ENCODE results near the gene FAM221A. TPM values are rescaled to one million over a fixed set of nuclear protein-coding genes. Genes with fewer than 3 reads are reported as not detected.

FAM221A gene
- total RNA-seq, 1 experiment from 2014 or later = 8.4 TPM

DNA sequence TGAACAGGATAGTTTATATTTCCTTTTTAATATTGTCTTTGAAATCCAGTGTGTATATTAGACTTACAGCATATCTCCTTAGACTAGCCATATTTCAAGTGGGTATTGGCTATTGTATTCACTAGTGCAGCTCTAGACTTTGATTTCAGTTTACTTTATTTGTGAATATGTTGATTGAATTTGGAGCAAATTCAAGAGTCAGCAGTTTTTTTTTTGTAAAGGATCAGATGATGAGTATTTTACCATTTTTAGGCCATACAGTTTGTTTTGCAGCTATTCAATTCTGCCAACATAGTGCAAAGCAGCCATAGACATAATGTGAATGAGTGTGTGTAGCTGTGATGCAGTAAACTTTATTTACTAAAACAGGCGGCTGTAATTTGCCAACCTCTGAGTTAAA lies 34.6 kb downstream of the FAM221A start:
- BruUV-seq (replicated peaks) = no TSS peak
- ChIA-PET CTCF (interaction anchor here (0.8 kb wide), 1 partner anchor 143 kb away, joined by 3 read pairs; no protein-coding TSS in a partner anchor), POLR2A (no interaction called here)
- in situ Hi-C loops (cut with HindIII; ENCODE audit: low pct_unique_long_range_greater_than_20kb, low sequenced_read_pairs) (no loop called here), intact Hi-C loops (cut with micrococcal nuclease; ENCODE audit: unreplicated experiment) (loop anchor here (10.0 kb wide), 1 partner anchor 440 kb away; no protein-coding TSS in a partner anchor)
- DNase-seq (ENCODE audit: low read depth, low spot score) = no peak
- H3K4me3 ChIP-seq (ENCODE audit: low read depth in 2 of 2, low read length in 2 of 2) = no peak overlapping the region
- H3K36me3 ChIP-seq (ENCODE audit: control insufficient read depth, insufficient read depth, low read length) = no peaks in the 10 kb centered on the region
- H3K27ac ChIP-seq (ENCODE audit: low read length) = peak overlapping the region; percentile 10; the same call in 1 of the 2 replicates
- peaks cover 25% of the 10 kb centered on the region for H3K4me1 ChIP-seq (ENCODE audit: control insufficient read depth, insufficient read depth, low read length)
- no peaks in the 10 kb centered on the region for H3K27me3 ChIP-seq (ENCODE audit: control insufficient read depth, insufficient read depth, low read length)
- TF ChIP-seq POLR2AphosphoS5 (IDR thresholded peaks at IDR 0.05; ENCODE audit: low read depth, low read length) = no peak
- TF ChIP-seq, protein P1, sequence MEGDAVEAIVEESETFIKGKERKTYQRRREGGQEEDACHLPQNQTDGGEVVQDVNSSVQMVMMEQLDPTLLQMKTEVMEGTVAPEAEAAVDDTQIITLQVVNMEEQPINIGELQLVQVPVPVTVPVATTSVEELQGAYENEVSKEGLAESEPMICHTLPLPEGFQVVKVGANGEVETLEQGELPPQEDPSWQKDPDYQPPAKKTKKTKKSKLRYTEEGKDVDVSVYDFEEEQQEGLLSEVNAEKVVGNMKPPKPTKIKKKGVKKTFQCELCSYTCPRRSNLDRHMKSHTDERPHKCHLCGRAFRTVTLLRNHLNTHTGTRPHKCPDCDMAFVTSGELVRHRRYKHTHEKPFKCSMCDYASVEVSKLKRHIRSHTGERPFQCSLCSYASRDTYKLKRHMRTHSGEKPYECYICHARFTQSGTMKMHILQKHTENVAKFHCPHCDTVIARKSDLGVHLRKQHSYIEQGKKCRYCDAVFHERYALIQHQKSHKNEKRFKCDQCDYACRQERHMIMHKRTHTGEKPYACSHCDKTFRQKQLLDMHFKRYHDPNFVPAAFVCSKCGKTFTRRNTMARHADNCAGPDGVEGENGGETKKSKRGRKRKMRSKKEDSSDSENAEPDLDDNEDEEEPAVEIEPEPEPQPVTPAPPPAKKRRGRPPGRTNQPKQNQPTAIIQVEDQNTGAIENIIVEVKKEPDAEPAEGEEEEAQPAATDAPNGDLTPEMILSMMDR (IDR thresholded peaks at IDR 0.05) = no peak
- TF ChIP-seq TCF7L2 (IDR thresholded peaks at IDR 0.05; ENCODE audit: low read depth, low read length) = no peak
- TF ChIP-seq SIN3A (IDR thresholded peaks at IDR 0.05; ENCODE audit: borderline replicate concordance, insufficient read depth, low read depth, low read length) = no peak
- TF ChIP-seq, protein P2, sequence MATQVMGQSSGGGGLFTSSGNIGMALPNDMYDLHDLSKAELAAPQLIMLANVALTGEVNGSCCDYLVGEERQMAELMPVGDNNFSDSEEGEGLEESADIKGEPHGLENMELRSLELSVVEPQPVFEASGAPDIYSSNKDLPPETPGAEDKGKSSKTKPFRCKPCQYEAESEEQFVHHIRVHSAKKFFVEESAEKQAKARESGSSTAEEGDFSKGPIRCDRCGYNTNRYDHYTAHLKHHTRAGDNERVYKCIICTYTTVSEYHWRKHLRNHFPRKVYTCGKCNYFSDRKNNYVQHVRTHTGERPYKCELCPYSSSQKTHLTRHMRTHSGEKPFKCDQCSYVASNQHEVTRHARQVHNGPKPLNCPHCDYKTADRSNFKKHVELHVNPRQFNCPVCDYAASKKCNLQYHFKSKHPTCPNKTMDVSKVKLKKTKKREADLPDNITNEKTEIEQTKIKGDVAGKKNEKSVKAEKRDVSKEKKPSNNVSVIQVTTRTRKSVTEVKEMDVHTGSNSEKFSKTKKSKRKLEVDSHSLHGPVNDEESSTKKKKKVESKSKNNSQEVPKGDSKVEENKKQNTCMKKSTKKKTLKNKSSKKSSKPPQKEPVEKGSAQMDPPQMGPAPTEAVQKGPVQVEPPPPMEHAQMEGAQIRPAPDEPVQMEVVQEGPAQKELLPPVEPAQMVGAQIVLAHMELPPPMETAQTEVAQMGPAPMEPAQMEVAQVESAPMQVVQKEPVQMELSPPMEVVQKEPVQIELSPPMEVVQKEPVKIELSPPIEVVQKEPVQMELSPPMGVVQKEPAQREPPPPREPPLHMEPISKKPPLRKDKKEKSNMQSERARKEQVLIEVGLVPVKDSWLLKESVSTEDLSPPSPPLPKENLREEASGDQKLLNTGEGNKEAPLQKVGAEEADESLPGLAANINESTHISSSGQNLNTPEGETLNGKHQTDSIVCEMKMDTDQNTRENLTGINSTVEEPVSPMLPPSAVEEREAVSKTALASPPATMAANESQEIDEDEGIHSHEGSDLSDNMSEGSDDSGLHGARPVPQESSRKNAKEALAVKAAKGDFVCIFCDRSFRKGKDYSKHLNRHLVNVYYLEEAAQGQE (IDR thresholded peaks at IDR 0.05; ENCODE audit: insufficient read depth in 1 of 2, low read depth in 2 of 2, low read length in 1 of 2) = no peak
- H3K9me3 ChIP-seq (ENCODE audit: control insufficient read depth, insufficient read depth, low read depth, low read length) = no peaks in the 10 kb centered on the region
- no peak for ATAC-seq

- ChIA-PET CTCF (interaction anchor here (0.8 kb wide), 2 partner anchors 144 to 168 kb away, joined by 3 to 5 read pairs; no protein-coding TSS in a partner anchor), POLR2A (interaction anchor here (0.7 kb wide), 1 partner anchor 150 kb away, joined by 3 read pairs; no protein-coding TSS in a partner anchor)
- Histone ChIP-seq H3K27ac (ENCODE audit: low read length) (peak overlapping the region; percentile 10; the same call in 1 of the 2 replicates), H3K9me3 (ENCODE audit: control insufficient read depth, insufficient read depth, low read depth, low read length) (no peaks in the 10 kb centered on the region), H3K27me3 (ENCODE audit: control insufficient read depth, insufficient read depth, low read length) (no peaks in the 10 kb centered on the region), H3K4me3 (ENCODE audit: low read depth in 2 of 2, low read length in 2 of 2) (no peak overlapping the region), H3K4me1 (ENCODE audit: control insufficient read depth, insufficient read depth, low read length) (peaks cover 29% of the 10 kb centered on the region), H3K36me3 (ENCODE audit: control insufficient read depth, insufficient read depth, low read length) (no peaks in the 10 kb centered on the region)
- TF ChIP-seq TCF7L2 (IDR thresholded peaks at IDR 0.05; ENCODE audit: low read depth, low read length) = no peak
- TF ChIP-seq POLR2AphosphoS5 (IDR thresholded peaks at IDR 0.05; ENCODE audit: low read depth, low read length) = no peak
- TF ChIP-seq, protein P2 (IDR thresholded peaks at IDR 0.05; ENCODE audit: insufficient read depth in 1 of 2, low read depth in 2 of 2, low read length in 1 of 2) = no peak
- TF ChIP-seq, protein P1 (IDR thresholded peaks at IDR 0.05) = no peak
- no peak for TF ChIP-seq SIN3A (IDR thresholded peaks at IDR 0.05; ENCODE audit: borderline replicate concordance, insufficient read depth, low read depth, low read length)
- intact Hi-C loops (cut with micrococcal nuclease; ENCODE audit: unreplicated experiment) = loop anchor here (10.0 kb wide), 1 partner anchor 440 kb away; no protein-coding TSS in a partner anchor
- no peak for DNase-seq (ENCODE audit: low read depth, low spot score)
- ATAC-seq = no peak
- no TSS peak for BruUV-seq (replicated peaks)
- in situ Hi-C loops (cut with HindIII; ENCODE audit: low pct_unique_long_range_greater_than_20kb, low sequenced_read_pairs) = no loop called here
Observed at GRCh38 chr7:23715099-23715498, 35.1 kb downstream of the FAM221A start.

All from Panc1 (cell line).